ENCODE measurements around the gene FRMD4A.

The FRMD4A gene

GRCh38 chr10:13615650-13616300, 714.9 kb downstream of the FRMD4A start:
- DNase-seq = no peak

- DNase-seq = peak; percentile 30
These were observed 716.0 kb downstream of the FRMD4A start for GRCh38 chr10:13614530-13615332.

GRCh38 chr10:13613519-13613918, 717.2 kb downstream of the FRMD4A start:
- peak; percentile 41 for DNase-seq

- DNase-seq = no peak
These were observed 717.9 kb downstream of the FRMD4A start for GRCh38 chr10:13612654-13613373.

- DNase-seq = no peak
These were observed 722.4 kb downstream of the FRMD4A start for GRCh38 chr10:13608246-13608853.

- no peak for DNase-seq
These were observed 726.2 kb downstream of the FRMD4A start for GRCh38 chr10:13604357-13605040.

- no peak for DNase-seq
These were observed 732.8 kb downstream of the FRMD4A start for GRCh38 chr10:13597909-13598308.

GRCh38 chr10:13594641-13595040, 736.1 kb downstream of the FRMD4A start:
- no peak for DNase-seq
